OCI-LY1 (cell line): Measurements from ENCODE around the gene ATP13A2.

Experiments
- H2AFZ ChIP-seq: fragments of 200-600 bp; sonication (generic), shearing (Covaris generic); 2 replicates; pipeline ENCODE4 v1.6.0; 2014; ENCODE audit warnings: antibody characterized with exemption, mild to moderate bottlenecking, low read length
- H3F3A ChIP-seq: fragments of 200-600 bp; sonication (generic), shearing (Covaris generic); 2 replicates; pipeline ENCODE4 v1.6.0; 2014; ENCODE audit warnings: mild to moderate bottlenecking, antibody characterized with exemption, low read length, moderate library complexity; ENCODE audit not compliant: insufficient read depth
- H3K27ac ChIP-seq: fragments of 200-600 bp; sonication (generic); 2 replicates; pipeline ENCODE4 v1.5.1; 2014; ENCODE audit warnings: low read length, mixed run types, mild to moderate bottlenecking, low read depth; ENCODE audit not compliant: poor library complexity, severe bottlenecking
- H3K27me3 ChIP-seq: fragments of 200-600 bp; sonication (generic); 2 replicates; pipeline ENCODE4 v1.6.0; 2014; ENCODE audit warnings: antibody characterized with exemption, mild to moderate bottlenecking, low read length, moderate library complexity; ENCODE audit not compliant: insufficient read depth
- H3K36me3 ChIP-seq: fragments of 200-600 bp; sonication (generic); 2 replicates; pipeline ENCODE4 v1.6.1; 2014; ENCODE audit warnings: mild to moderate bottlenecking, antibody characterized with exemption, low read length, moderate library complexity, mixed read lengths; ENCODE audit not compliant: insufficient read depth
- H3K4me1 ChIP-seq: fragments of 200-600 bp; sonication (generic); 2 replicates; pipeline ENCODE4 v1.5.1; 2014; ENCODE audit warnings: mild to moderate bottlenecking, low read length, moderate library complexity; ENCODE audit not compliant: insufficient read depth, severe bottlenecking
- H3K4me2 ChIP-seq: fragments of 200-600 bp; sonication (generic), shearing (Covaris generic); 2 replicates; pipeline ENCODE4 v1.6.1; 2014; ENCODE audit warnings: low read length
- H3K4me3 ChIP-seq: fragments of 200-600 bp; sonication (generic); 2 replicates; pipeline ENCODE4 v1.5.1; 2014; ENCODE audit warnings: low read length, low read depth, mild to moderate bottlenecking, mixed read lengths; ENCODE audit not compliant: poor library complexity, severe bottlenecking
- H3K79me2 ChIP-seq: fragments of 200-600 bp; shearing (Covaris generic); 2 replicates; pipeline ENCODE4 v1.6.1; 2016; ENCODE audit warnings: mixed run types, low read length, mixed read lengths; ENCODE audit not compliant: insufficient read depth
- H3K9ac ChIP-seq: fragments of 200-600 bp; sonication (generic), shearing (Covaris generic); 2 replicates; pipeline ENCODE4 v1.6.1; 2014; ENCODE audit warnings: mild to moderate bottlenecking, low read length, mixed read lengths
- H3K9me2 ChIP-seq: fragments of 200-600 bp; sonication (generic), shearing (Covaris generic); 2 replicates; pipeline ENCODE4 v1.6.1; 2014; ENCODE audit warnings: low read depth, mild to moderate bottlenecking, low read length, mixed read lengths
- H3K9me3 ChIP-seq: fragments of 200-600 bp; shearing (Covaris generic); 2 replicates; pipeline ENCODE4 v1.6.1; 2014; ENCODE audit warnings: low read length, mixed read lengths
- H4K20me1 ChIP-seq: fragments of 200-600 bp; sonication (generic), shearing (Covaris generic); 2 replicates; pipeline ENCODE4 v1.6.0; 2016; ENCODE audit warnings: mild to moderate bottlenecking, low read length; ENCODE audit not compliant: insufficient read depth
- CTCF ChIP-seq: fragments of 200-600 bp; sonication (generic), shearing (Covaris generic); IDR thresholded peaks from 2 replicates; pipeline ENCODE4 v1.5.1; 2017; ENCODE audit warnings: mild to moderate bottlenecking, antibody characterized with exemption, low read length, moderate library complexity, mixed read lengths
- EZH2 ChIP-seq: fragments of 200-600 bp; sonication (generic), shearing (Covaris generic); IDR thresholded peaks from 2 replicates; pipeline ENCODE4 v1.8.0; 2017; ENCODE audit warnings: borderline replicate concordance, mixed run types, mild to moderate bottlenecking, antibody characterized with exemption, low read length, moderate library complexity, mixed read lengths

The ATP13A2 gene

GRCh38 chr1:17032741-17033140, 21.0 kb upstream of the ATP13A2 start:
- Histone ChIP-seq H3K4me1 (no peaks in the 10 kb centered on the region), H3K27me3 (no peaks in the 10 kb centered on the region), H3K9me2 (no peaks in the 10 kb centered on the region), H3F3A (no peaks in the 10 kb centered on the region), H4K20me1 (no peaks in the 10 kb centered on the region), H3K79me2 (no peaks in the 10 kb centered on the region), H3K4me2 (no peak overlapping the region), H3K27ac (no peak overlapping the region), H3K36me3 (peaks cover 68% of the 10 kb centered on the region), H3K9ac (no peak overlapping the region), H2AFZ (no peak overlapping the region), H3K9me3 (no peaks in the 10 kb centered on the region), H3K4me3 (no peak overlapping the region)
- no peak for TF ChIP-seq CTCF
- no peak for TF ChIP-seq EZH2

- H3K36me3 ChIP-seq = peaks cover 77% of the 10 kb centered on the region
- H2AFZ ChIP-seq = no peak overlapping the region
- no peaks in the 10 kb centered on the region for H3K9me2 ChIP-seq
- no peaks in the 10 kb centered on the region for H3K27me3 ChIP-seq
- H3K9me3 ChIP-seq = no peaks in the 10 kb centered on the region
- no peaks in the 10 kb centered on the region for H3K4me1 ChIP-seq
- no peaks in the 10 kb centered on the region for H3F3A ChIP-seq
- H3K4me3 ChIP-seq = no peak overlapping the region
- TF ChIP-seq EZH2 = no peak
- TF ChIP-seq CTCF = no peak
- no peaks in the 10 kb centered on the region for H3K79me2 ChIP-seq
- H3K4me2 ChIP-seq = no peak overlapping the region
- H3K9ac ChIP-seq = no peak overlapping the region
- H4K20me1 ChIP-seq = no peaks in the 10 kb centered on the region
- no peak overlapping the region for H3K27ac ChIP-seq
These were observed 19.7 kb upstream of the ATP13A2 start for GRCh38 chr1:17031436-17031835.

GRCh38 chr1:17030206-17030605, 18.5 kb upstream of the ATP13A2 start:
- no peaks in the 10 kb centered on the region for H3K9me2 ChIP-seq
- H3F3A ChIP-seq = no peaks in the 10 kb centered on the region
- no peaks in the 10 kb centered on the region for H3K9me3 ChIP-seq
- no peak overlapping the region for H2AFZ ChIP-seq
- no peak overlapping the region for H3K9ac ChIP-seq
- no peak for TF ChIP-seq CTCF
- TF ChIP-seq EZH2 = no peak
- no peaks in the 10 kb centered on the region for H3K79me2 ChIP-seq
- H3K27ac ChIP-seq = no peak overlapping the region
- H3K4me3 ChIP-seq = no peak overlapping the region
- H3K4me2 ChIP-seq = no peak overlapping the region
- H3K4me1 ChIP-seq = no peaks in the 10 kb centered on the region
- H3K36me3 ChIP-seq = peaks cover 85% of the 10 kb centered on the region
- H4K20me1 ChIP-seq = no peaks in the 10 kb centered on the region
- no peaks in the 10 kb centered on the region for H3K27me3 ChIP-seq
